Mucosa of descending colon (tissue), 3 donors: ENCODE measurements around the gene VPS13D. TPM values are rescaled to one million over a fixed set of nuclear protein-coding genes. Genes with fewer than 3 reads are reported as not detected.

Experiments
- ATAC-seq: fragments of 200-7000 bp; cut with Tn5 transposase; one replicate; pipeline ENCODE4 v1.9.1; 2020; ENCODE audit warnings: mild to moderate bottlenecking, moderate library complexity
- DNase-seq, 3 donors: peaks; one replicate each; pipeline ENCODE4 v3.0.0-alpha.2; 2020
- H3K36me3 ChIP-seq: fragments of 200-600 bp; one replicate; pipeline ENCODE4 v1.8.0; 2021; ENCODE audit warnings: low read depth, mild to moderate bottlenecking
- H3K4me1 ChIP-seq: fragments of 200-600 bp; one replicate; pipeline ENCODE4 v1.8.0; 2021; ENCODE audit warnings: low read depth, mild to moderate bottlenecking
- H3K4me3 ChIP-seq: fragments of 200-600 bp; one replicate; pipeline ENCODE4 v1.8.0; 2021; ENCODE audit warnings: mild to moderate bottlenecking
- H3K9me3 ChIP-seq: fragments of 200-600 bp; one replicate; pipeline ENCODE4 v1.8.0; 2021; ENCODE audit warnings: mild to moderate bottlenecking
- intact Hi-C, 2 donors: fragments of 100-400 bp; cut with DNase I in 1 of 2; cut with micrococcal nuclease in 1 of 2; formaldehyde crosslinking; loops; one replicate each; pipeline versions ENCODE4 v1.11.0 to v1.11.1; 2022; cut with DNase I, micrococcal nuclease
- total RNA-seq, 3 donors: library from RNA; stranded (reverse); fragmentation: NEBNext Ultra II Directional in 2 of 3; extraction: Animal tissue kit (Norgen Biotek cat#: 25700) in 2 of 3; gene quantifications; one replicate each; pipeline versions ENCODE4 v1.2.1 to v1.2.4, GENCODE V29; 2021 to 2023
- TF ChIP-seq, protein P1 (sequence below): fragments of 200-600 bp; IDR thresholded peaks from one replicate; pipeline ENCODE4 v1.8.0; 2022; ENCODE audit warnings: antibody characterized with exemption, mild to moderate bottlenecking
- donor health status: DM: no; HTN: no; CAD: no; lungs with moderate emphysema.
- donor health status: DM: no; HTN: no; CAD: no.
- donor health status: DM: no; HTN: yes; CAD: no.

Gene VPS13D
- total RNA-seq, 3 donors from 2014 or later: 70.1 to 96.6 (median 96.6) TPM

DNA sequence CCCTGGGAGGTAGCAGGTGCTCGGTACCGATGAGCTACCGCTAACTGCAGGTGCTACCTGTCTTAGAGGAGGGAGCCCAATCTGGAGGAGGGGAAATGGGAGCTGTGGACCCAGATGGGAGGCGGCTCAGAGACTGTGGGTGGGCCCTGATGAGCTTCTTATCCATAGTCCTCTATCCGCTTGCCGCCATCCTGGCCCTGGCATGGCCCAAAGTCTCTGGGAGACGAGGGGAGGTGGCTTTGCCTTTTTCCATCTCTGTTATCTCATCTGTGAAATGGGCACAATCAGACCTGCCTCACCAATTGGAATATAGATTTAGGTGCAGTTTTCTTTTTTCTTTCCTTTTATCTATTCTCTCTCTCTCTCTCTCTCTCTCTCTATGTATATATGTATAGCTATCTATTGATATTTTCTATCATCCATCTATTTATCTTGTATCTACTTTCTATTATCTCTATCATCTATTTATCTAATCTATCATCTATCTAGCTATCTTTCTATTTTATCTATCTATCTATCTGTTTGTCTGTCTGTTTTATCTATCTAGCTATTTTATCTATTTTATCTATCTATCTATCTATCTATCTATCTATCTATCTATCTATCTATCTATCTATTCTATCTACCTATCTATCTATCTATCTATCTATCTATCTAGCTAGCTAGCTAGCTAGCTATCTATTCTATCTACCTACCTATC lies 46.6 kb upstream of the VPS13D start:
- no peaks in the 10 kb centered on the region for H3K9me3 ChIP-seq
- TF ChIP-seq, protein P1, sequence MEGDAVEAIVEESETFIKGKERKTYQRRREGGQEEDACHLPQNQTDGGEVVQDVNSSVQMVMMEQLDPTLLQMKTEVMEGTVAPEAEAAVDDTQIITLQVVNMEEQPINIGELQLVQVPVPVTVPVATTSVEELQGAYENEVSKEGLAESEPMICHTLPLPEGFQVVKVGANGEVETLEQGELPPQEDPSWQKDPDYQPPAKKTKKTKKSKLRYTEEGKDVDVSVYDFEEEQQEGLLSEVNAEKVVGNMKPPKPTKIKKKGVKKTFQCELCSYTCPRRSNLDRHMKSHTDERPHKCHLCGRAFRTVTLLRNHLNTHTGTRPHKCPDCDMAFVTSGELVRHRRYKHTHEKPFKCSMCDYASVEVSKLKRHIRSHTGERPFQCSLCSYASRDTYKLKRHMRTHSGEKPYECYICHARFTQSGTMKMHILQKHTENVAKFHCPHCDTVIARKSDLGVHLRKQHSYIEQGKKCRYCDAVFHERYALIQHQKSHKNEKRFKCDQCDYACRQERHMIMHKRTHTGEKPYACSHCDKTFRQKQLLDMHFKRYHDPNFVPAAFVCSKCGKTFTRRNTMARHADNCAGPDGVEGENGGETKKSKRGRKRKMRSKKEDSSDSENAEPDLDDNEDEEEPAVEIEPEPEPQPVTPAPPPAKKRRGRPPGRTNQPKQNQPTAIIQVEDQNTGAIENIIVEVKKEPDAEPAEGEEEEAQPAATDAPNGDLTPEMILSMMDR: no peak
- no peaks in the 10 kb centered on the region for H3K36me3 ChIP-seq
- H3K4me1 ChIP-seq: peaks cover 15% of the 10 kb centered on the region
- intact Hi-C loops: no loop called here
- ATAC-seq (no peak), DNase-seq (peak in 1 of 3 donors; percentile 45)
- H3K4me3 ChIP-seq: no peak overlapping the region

DNA sequence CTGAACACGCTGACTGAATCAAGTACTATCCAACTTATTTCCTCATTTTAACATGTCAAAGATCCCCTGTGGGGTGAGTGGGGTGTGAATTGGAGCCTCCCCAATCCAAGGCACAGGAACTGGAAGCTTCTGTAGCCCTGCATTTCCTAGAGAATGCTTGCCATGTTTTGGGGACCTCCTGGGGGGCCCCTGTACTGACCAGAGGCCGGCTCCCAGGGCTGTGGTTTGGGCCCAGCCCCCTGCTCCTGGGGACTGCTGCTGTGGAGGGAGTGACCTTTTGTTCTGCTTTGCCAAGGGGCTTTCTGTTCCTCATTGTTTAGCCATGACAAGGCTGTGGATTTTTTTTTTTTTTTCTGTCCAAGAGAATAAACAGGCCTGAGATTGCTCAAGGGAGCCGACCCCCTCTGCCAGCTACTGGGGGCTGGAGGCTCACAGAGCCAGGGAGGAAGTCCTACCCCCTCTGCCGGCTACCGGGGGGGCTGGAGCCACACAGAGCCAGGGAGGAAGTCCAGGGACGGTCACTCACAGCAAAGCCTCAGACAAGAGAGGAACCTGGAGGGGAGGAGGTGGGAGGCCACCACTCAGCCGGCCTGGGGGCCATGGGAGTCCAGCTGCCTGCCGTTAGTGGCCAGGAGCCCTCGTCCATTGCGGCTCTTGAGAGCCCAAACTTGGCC lies 45.7 kb upstream of the VPS13D start:
- H3K4me1 ChIP-seq: peaks cover 9% of the 10 kb centered on the region
- DNase-seq: peak; percentile 62 to 85 (median 64)
- H3K4me3 ChIP-seq: no peak overlapping the region
- H3K36me3 ChIP-seq: no peaks in the 10 kb centered on the region
- intact Hi-C loops: no loop called here
- ATAC-seq: peak; percentile 60
- TF ChIP-seq, protein P1: no peak
- H3K9me3 ChIP-seq: no peaks in the 10 kb centered on the region

GRCh38 chr1:12185036-12185917 lies 44.6 kb upstream of the VPS13D start:
- ATAC-seq (no peak), DNase-seq (no peak)
- Histone ChIP-seq H3K36me3 (no peaks in the 10 kb centered on the region), H3K4me3 (no peak overlapping the region), H3K4me1 (peaks cover 9% of the 10 kb centered on the region), H3K9me3 (no peaks in the 10 kb centered on the region)
- TF ChIP-seq, protein P1: no peak
- intact Hi-C loops: no loop called here

- ATAC-seq (no peak), DNase-seq (no peak)
- Histone ChIP-seq H3K4me3 (no peak overlapping the region), H3K9me3 (no peaks in the 10 kb centered on the region), H3K36me3 (no peaks in the 10 kb centered on the region), H3K4me1 (peaks cover 9% of the 10 kb centered on the region)
- intact Hi-C loops: no loop called here
- TF ChIP-seq, protein P1: no peak
Measured at GRCh38 chr1:12185918-12186678, 43.7 kb upstream of the VPS13D start.

- no peak for DNase-seq
- H3K4me1 ChIP-seq: peaks cover 9% of the 10 kb centered on the region
Measured at GRCh38 chr1:12186679-12186985, 43.2 kb upstream of the VPS13D start.

More at GRCh38 chr1:12186679-12186985, 43.2 kb upstream of the VPS13D start:
- Histone ChIP-seq H3K9me3 (no peaks in the 10 kb centered on the region), H3K36me3 (no peaks in the 10 kb centered on the region), H3K4me3 (no peak overlapping the region)
- TF ChIP-seq, protein P1: no peak
- intact Hi-C loops: no loop called here
- peak; percentile 43 for ATAC-seq
